CD14-positive monocyte (primary cell): ENCODE measurements around the gene GNB5. TPM values are rescaled to one million over a fixed set of nuclear protein-coding genes. Genes with fewer than 3 reads are reported as not detected.

Experiments
- DNase-seq, 3 donors: peaks; one replicate each; pipeline ENCODE4 v3.0.0-alpha.2; 2011 to 2022
- H2AFZ ChIP-seq: 2 replicates; pipeline ENCODE4 v1.6.0; 2012; ENCODE audit warnings: mild to moderate bottlenecking, low read depth, low read length, inconsistent platforms; ENCODE audit not compliant: insufficient read depth, poor library complexity, severe bottlenecking
- H3K27ac ChIP-seq, 2 donors: 1 replicate in 1 of 2; 2 replicates in 1 of 2; pipeline ENCODE4 v1.5.1; 2012 to 2013; ENCODE audit warnings: low read length in 2 of 2, control low read depth in 1 of 2, inconsistent platforms in 1 of 2, low read depth in 1 of 2, mild to moderate bottlenecking in 1 of 2
- H3K27me3 ChIP-seq, 2 donors: one replicate each; pipeline versions ENCODE4 v1.6.0 to v1.6.1; 2011 to 2013; ENCODE audit warnings: low read length in 2 of 2; ENCODE audit not compliant: control insufficient read depth in 2 of 2, insufficient read depth in 2 of 2
- H3K36me3 ChIP-seq, 2 donors: replicated peaks in 1 of 2; 1 replicate in 1 of 2; 2 replicates in 1 of 2; pipeline versions ENCODE4 v1.5.1 to v1.6.1; 2012 to 2013; ENCODE audit warnings: low read length in 2 of 2, control low read depth in 1 of 2, inconsistent platforms in 1 of 2, mild to moderate bottlenecking in 1 of 2; ENCODE audit not compliant: insufficient read depth in 2 of 2, control insufficient read depth in 1 of 2
- H3K4me1 ChIP-seq, 2 donors: 1 replicate in 1 of 2; 2 replicates in 1 of 2; pipeline versions ENCODE4 v1.5.1 to v1.6.1; 2012 to 2013; ENCODE audit warnings: low read length in 2 of 2, control low read depth in 1 of 2, inconsistent platforms in 1 of 2, mild to moderate bottlenecking in 1 of 2, moderate library complexity in 1 of 2; ENCODE audit not compliant: insufficient read depth in 2 of 2, control insufficient read depth in 1 of 2
- H3K4me2 ChIP-seq: replicated peaks from 2 replicates; pipeline ENCODE3; 2012; ENCODE audit warnings: low read length, moderate library complexity, mild to moderate bottlenecking; ENCODE audit not compliant: poor library complexity, severe bottlenecking; ENCODE audit errors: extremely low read depth
- H3K4me3 ChIP-seq, 3 experiments: fragments of 200-600 bp in 1 of 3; sonication (generic) in 1 of 3; replicated peaks in 1 of 3; 1 replicate in 2 of 3; 2 replicates in 1 of 3; pipeline ENCODE4 v1.5.1; 2011 to 2013; ENCODE audit warnings: low read length in 3 of 3, mild to moderate bottlenecking in 3 of 3, control low read depth in 2 of 3, low read depth in 2 of 3, inconsistent platforms in 1 of 3, moderate library complexity in 1 of 3
- H3K79me2 ChIP-seq: 2 replicates; pipeline ENCODE4 v1.6.0; 2012; ENCODE audit warnings: mild to moderate bottlenecking, control low read depth, inconsistent platforms, low read length, moderate library complexity; ENCODE audit not compliant: insufficient read depth
- H3K9ac ChIP-seq: 2 replicates; pipeline ENCODE4 v1.6.0; 2017; ENCODE audit warnings: low read length, mild to moderate bottlenecking; ENCODE audit not compliant: insufficient read depth, poor library complexity, severe bottlenecking
- H3K9me3 ChIP-seq, 2 donors: replicated peaks in 1 of 2; 1 replicate in 1 of 2; 2 replicates in 1 of 2; pipeline versions ENCODE4 v1.5.1 to v1.6.1; 2012 to 2013; ENCODE audit warnings: low read length in 2 of 2, control low read depth in 1 of 2; ENCODE audit not compliant: control insufficient read depth in 1 of 2, insufficient read depth in 1 of 2
- H4K20me1 ChIP-seq: 2 replicates; pipeline ENCODE4 v1.6.0; 2012; ENCODE audit warnings: mild to moderate bottlenecking, low read length, control low read depth, moderate library complexity; ENCODE audit not compliant: insufficient read depth
- H3K27ac Mint-ChIP-seq, 7 donors: one replicate each; pipeline ENCODE4 v1.8.0; 2020; ENCODE audit warnings: mild to moderate bottlenecking in 7 of 7, mixed read lengths in 7 of 7, moderate library complexity in 6 of 7, inconsistent platforms in 2 of 7
- H3K27me3 Mint-ChIP-seq, 3 donors: one replicate each; pipeline ENCODE4 v1.8.0; 2021 to 2022; ENCODE audit warnings: low read depth in 3 of 3, mild to moderate bottlenecking in 3 of 3, mixed read lengths in 3 of 3, moderate library complexity in 3 of 3, inconsistent platforms in 1 of 3
- H3K36me3 Mint-ChIP-seq, 2 donors: one replicate each; pipeline ENCODE4 v1.8.0; 2020; ENCODE audit warnings: mixed read lengths in 2 of 2, inconsistent platforms in 1 of 2, mild to moderate bottlenecking in 1 of 2
- H3K4me1 Mint-ChIP-seq: one replicate; pipeline ENCODE4 v1.8.0; 2020; ENCODE audit warnings: mild to moderate bottlenecking, mixed read lengths
- H3K4me3 Mint-ChIP-seq, 2 donors: one replicate each; pipeline ENCODE4 v1.8.0; 2020; ENCODE audit warnings: mild to moderate bottlenecking in 2 of 2, mixed read lengths in 2 of 2, moderate library complexity in 1 of 2
- H3K9me3 Mint-ChIP-seq, 7 donors: one replicate each; pipeline ENCODE4 v1.8.0; 2020 to 2022; ENCODE audit warnings: mixed read lengths in 7 of 7, mild to moderate bottlenecking in 6 of 7, moderate library complexity in 6 of 7, inconsistent platforms in 2 of 7
- CTCF ChIP-seq: fragments of 200-600 bp; IDR thresholded peaks from one replicate; pipeline ENCODE4 v1.8.0; 2022; ENCODE audit warnings: antibody characterized with exemption, mild to moderate bottlenecking
- WGBS: methylation state at CpG from one replicate; pipeline ENCODE4 v1.1.5; 2013; ENCODE audit warnings: missing lambda C conversion rate; ENCODE audit not compliant: insufficient coverage; 5-methylcytosine and 5-hydroxymethylcytosine counted together
- intact Hi-C, 2 donors: fragments of 100-400 bp; cut with micrococcal nuclease; formaldehyde crosslinking; loops; one replicate each; pipeline versions ENCODE4 v1.15.0 to v1.15.1; 2023
- polyA plus RNA-seq, 3 donors: library from polyadenylated mRNA; depleted of rRNA in 1 of 3; unstranded in 2 of 3; stranded (reverse) in 1 of 3; fragments of 300-500 nt in 2 of 3; fragments of >200 nt in 1 of 3; fragmentation: Illumina TruSeq in 2 of 3; gene quantifications; 1 replicate in 2 of 3; 2 replicates in 1 of 3; pipeline ENCODE4 v1.2.3, GENCODE V29; 2012 to 2021

GNB5 gene
- polyA plus RNA-seq, 3 donors = 3.1 to 5.4 (median 4.3) TPM

GRCh38 chr15:52082197-52083036 lies 108.8 kb downstream of the GNB5 start:
- no peak overlapping the region for H3K4me2 ChIP-seq
- Mint-ChIP-seq H3K27me3 (peaks cover 0 to 5% (median 0%) of the 10 kb centered on the region in 3 donors), H3K27ac (peak overlapping the region in 1 of 7 donors; percentile 36), H3K4me1 (peaks cover 32% of the 10 kb centered on the region), H3K9me3 (no peaks in the 10 kb centered on the region), H3K4me3 (peak overlapping the region in 1 of 2 donors; percentile 7), H3K36me3 (no peaks in the 10 kb centered on the region)
- no peak for TF ChIP-seq CTCF
- WGBS = 58% methylated on average over 4 of the region's 5 CpGs
- DNase-seq = no peak
- H3K36me3 ChIP-seq = no peaks in the 10 kb centered on the region
- peaks cover 16 to 24% of the 10 kb centered on the region in 2 donors for H3K4me1 ChIP-seq
- H2AFZ ChIP-seq = no peak overlapping the region
- H3K4me3 ChIP-seq = peak overlapping the region in 1 of 3 experiments; percentile 28
- no peaks in the 10 kb centered on the region for H3K79me2 ChIP-seq
- no peak overlapping the region for H3K9ac ChIP-seq
- H4K20me1 ChIP-seq = no peaks in the 10 kb centered on the region
- H3K27me3 ChIP-seq = no peaks in the 10 kb centered on the region
- H3K9me3 ChIP-seq = peaks cover 9 to 12% of the 10 kb centered on the region in 2 donors
- intact Hi-C loops = loop anchor here in 1 of 2 donors (10.0 kb wide), 1 partner anchor 52 kb away; no protein-coding TSS in a partner anchor
- no peak overlapping the region for H3K27ac ChIP-seq

- 90% methylated on average over 6 of the region's 9 CpGs for WGBS
- H3K9me3 ChIP-seq = no peaks in the 10 kb centered on the region
- intact Hi-C loops = loop anchor here (2.0 to 10.0 kb wide), 2 partner anchors 54 to 56 kb away; no protein-coding TSS in a partner anchor
- no peak overlapping the region for H3K4me3 ChIP-seq
- H3K27me3 ChIP-seq = no peaks in the 10 kb centered on the region
- no peak overlapping the region for H3K4me2 ChIP-seq
- TF ChIP-seq CTCF = no peak
- Mint-ChIP-seq H3K36me3 (no peaks in the 10 kb centered on the region), H3K4me1 (peaks cover 43% of the 10 kb centered on the region), H3K4me3 (no peak overlapping the region), H3K9me3 (no peaks in the 10 kb centered on the region), H3K27ac (no peak overlapping the region), H3K27me3 (peaks cover 0 to 7% (median 0%) of the 10 kb centered on the region in 3 donors)
- no peak overlapping the region for H2AFZ ChIP-seq
- peaks cover 24 to 32% of the 10 kb centered on the region in 2 donors for H3K4me1 ChIP-seq
- no peaks in the 10 kb centered on the region for H3K79me2 ChIP-seq
- no peaks in the 10 kb centered on the region for H3K36me3 ChIP-seq
- H4K20me1 ChIP-seq = no peaks in the 10 kb centered on the region
- no peak overlapping the region for H3K9ac ChIP-seq
- H3K27ac ChIP-seq = no peak overlapping the region
- DNase-seq = no peak
These were observed 110.3 kb downstream of the GNB5 start for GRCh38 chr15:52080706-52081392.
